HL-60 (cell line): Measurements from ENCODE around the gene CTF1.

Experiments used
- DNase-seq, 2 experiments: peaks; one replicate each; pipeline ENCODE4 v3.0.0-alpha.2; 2010 to 2020; ENCODE audit warnings: low read depth in 1 of 2, low spot score in 1 of 2
- H3K27ac ChIP-seq: fragments of 250-450 bp; sonication (Bioruptor Pico); replicated peaks from 2 replicates; pipeline ENCODE4 v1.5.1; 2020; ENCODE audit warnings: mild to moderate bottlenecking, moderate library complexity
- H3K27me3 ChIP-seq: fragments of 250-450 bp; sonication (Bioruptor Pico); 2 replicates; pipeline ENCODE4 v1.5.1; 2021; ENCODE audit warnings: mild to moderate bottlenecking, moderate library complexity; ENCODE audit not compliant: insufficient read depth, poor library complexity, severe bottlenecking
- H3K4me3 ChIP-seq: replicated peaks from 2 replicates; pipeline ENCODE4 v1.5.1; 2011; ENCODE audit warnings: mild to moderate bottlenecking, control low read depth, low read length; ENCODE audit not compliant: insufficient read depth
- GABPA ChIP-seq: IDR thresholded peaks from 2 replicates; pipeline ENCODE4 v1.6.1; 2012; ENCODE audit warnings: low read depth
- POLR2AphosphoS5 ChIP-seq: IDR thresholded peaks from 2 replicates; pipeline ENCODE4 v1.6.1; 2012; ENCODE audit warnings: low read depth
- SPI1 ChIP-seq: IDR thresholded peaks from 2 replicates; pipeline ENCODE4 v1.6.1; 2012; ENCODE audit warnings: low read depth, mild to moderate bottlenecking, borderline replicate concordance
- TF ChIP-seq, protein P1 (sequence below): IDR thresholded peaks from one replicate; pipeline ENCODE4 v1.5.1; 2011; ENCODE audit warnings: low read length, control low read depth, inconsistent platforms; ENCODE audit not compliant: insufficient read depth
- TF ChIP-seq, protein P2 (sequence below): IDR thresholded peaks from 2 replicates; pipeline ENCODE4 v1.6.1; 2012; ENCODE audit warnings: low read depth; ENCODE audit not compliant: insufficient replicate concordance

Gene CTF1

DNA sequence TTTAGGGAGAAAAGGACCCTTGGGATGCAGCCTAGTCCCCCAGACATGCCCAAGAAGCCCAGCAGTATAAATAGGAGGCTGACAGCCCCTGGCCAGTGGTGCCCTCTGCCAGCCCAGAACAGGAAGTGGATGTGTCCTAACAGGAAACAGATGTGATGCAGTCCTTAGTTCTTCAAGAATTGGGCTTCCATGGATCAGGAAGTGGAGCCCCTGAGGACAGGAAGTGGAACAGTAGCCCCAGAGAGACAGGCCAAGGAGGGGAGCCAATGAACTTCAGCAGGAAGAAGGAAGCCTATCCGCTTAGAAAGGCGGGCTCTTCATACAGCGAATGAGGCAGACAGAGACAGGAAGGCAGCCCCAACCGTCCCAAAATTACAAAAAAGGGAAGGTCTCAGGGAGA is 7.2 kb downstream of the CTF1 start:
- peak; percentile 98 for DNase-seq
- Histone ChIP-seq H3K27me3 (no peaks in the 10 kb centered on the region), H3K27ac (peak overlapping the region; percentile 94), H3K4me3 (no peak overlapping the region)
- TF ChIP-seq, protein P1, sequence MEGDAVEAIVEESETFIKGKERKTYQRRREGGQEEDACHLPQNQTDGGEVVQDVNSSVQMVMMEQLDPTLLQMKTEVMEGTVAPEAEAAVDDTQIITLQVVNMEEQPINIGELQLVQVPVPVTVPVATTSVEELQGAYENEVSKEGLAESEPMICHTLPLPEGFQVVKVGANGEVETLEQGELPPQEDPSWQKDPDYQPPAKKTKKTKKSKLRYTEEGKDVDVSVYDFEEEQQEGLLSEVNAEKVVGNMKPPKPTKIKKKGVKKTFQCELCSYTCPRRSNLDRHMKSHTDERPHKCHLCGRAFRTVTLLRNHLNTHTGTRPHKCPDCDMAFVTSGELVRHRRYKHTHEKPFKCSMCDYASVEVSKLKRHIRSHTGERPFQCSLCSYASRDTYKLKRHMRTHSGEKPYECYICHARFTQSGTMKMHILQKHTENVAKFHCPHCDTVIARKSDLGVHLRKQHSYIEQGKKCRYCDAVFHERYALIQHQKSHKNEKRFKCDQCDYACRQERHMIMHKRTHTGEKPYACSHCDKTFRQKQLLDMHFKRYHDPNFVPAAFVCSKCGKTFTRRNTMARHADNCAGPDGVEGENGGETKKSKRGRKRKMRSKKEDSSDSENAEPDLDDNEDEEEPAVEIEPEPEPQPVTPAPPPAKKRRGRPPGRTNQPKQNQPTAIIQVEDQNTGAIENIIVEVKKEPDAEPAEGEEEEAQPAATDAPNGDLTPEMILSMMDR = no peak
- TF ChIP-seq SPI1 (peak; percentile 95), GABPA (peak; percentile 80), POLR2AphosphoS5 (peak; percentile 68)
- TF ChIP-seq, protein P2, sequence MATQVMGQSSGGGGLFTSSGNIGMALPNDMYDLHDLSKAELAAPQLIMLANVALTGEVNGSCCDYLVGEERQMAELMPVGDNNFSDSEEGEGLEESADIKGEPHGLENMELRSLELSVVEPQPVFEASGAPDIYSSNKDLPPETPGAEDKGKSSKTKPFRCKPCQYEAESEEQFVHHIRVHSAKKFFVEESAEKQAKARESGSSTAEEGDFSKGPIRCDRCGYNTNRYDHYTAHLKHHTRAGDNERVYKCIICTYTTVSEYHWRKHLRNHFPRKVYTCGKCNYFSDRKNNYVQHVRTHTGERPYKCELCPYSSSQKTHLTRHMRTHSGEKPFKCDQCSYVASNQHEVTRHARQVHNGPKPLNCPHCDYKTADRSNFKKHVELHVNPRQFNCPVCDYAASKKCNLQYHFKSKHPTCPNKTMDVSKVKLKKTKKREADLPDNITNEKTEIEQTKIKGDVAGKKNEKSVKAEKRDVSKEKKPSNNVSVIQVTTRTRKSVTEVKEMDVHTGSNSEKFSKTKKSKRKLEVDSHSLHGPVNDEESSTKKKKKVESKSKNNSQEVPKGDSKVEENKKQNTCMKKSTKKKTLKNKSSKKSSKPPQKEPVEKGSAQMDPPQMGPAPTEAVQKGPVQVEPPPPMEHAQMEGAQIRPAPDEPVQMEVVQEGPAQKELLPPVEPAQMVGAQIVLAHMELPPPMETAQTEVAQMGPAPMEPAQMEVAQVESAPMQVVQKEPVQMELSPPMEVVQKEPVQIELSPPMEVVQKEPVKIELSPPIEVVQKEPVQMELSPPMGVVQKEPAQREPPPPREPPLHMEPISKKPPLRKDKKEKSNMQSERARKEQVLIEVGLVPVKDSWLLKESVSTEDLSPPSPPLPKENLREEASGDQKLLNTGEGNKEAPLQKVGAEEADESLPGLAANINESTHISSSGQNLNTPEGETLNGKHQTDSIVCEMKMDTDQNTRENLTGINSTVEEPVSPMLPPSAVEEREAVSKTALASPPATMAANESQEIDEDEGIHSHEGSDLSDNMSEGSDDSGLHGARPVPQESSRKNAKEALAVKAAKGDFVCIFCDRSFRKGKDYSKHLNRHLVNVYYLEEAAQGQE = no peak

DNA sequence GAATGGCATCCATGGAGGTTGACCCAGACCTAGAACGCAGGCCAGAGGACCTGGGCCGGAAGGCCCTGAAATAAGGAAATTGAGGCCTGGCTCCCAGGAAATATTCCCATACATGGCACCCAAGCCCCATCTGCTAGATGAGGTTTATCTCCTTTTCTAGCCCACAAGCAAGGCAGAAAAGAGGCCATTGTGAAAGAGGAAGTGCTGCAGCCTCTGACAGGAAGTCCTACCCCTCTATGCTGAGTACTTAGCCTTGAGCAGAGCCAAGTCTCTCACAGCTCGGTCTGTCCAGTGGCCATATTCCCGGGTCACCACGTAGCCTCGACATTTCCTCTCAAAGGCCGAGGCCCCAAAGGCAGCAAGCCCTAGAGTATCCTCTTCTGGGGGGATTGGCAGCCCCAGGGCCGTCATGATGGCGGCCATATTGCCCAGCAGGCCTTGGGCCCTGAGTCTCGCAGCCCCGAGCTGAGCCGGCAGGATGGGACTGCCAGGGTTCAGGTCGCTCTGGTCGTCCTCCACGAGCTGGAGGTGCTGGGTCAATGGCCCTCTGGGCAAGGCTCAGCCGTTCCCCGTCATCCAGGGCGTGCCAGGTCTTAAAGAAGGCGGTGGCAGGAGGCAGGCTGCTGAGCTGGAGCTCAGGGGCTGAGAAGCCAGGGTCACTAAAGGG is 7.8 kb downstream of the CTF1 start:
- H3K27me3 ChIP-seq = no peaks in the 10 kb centered on the region
- TF ChIP-seq, protein P2 = no peak
- TF ChIP-seq GABPA (peak; percentile 77), POLR2AphosphoS5 (no peak), SPI1 (peak; percentile 98)
- peak; percentile 54 to 79 for DNase-seq
- H3K27ac ChIP-seq = peak overlapping the region; percentile 94
- no peak overlapping the region for H3K4me3 ChIP-seq

DNA sequence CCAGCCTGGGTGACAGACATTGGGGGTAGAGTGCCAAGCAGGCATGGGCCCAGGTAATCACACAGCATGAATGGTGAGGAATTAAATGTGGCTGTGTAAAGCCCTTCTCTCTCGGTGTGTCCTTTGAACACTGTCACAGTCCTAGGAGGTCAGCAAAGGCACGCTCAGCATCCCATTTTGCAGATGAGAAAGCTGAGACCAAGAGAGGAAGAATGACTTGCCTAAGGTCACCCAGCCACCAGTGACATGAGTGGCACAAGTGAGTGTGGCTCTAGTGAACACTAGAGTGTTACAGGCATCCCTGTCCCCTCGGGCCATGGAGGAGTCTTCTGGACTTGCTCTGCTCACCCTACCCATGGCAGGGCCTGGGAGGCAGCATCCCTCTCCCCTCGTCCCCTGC is 10.7 kb downstream of the CTF1 start:
- H3K4me3 ChIP-seq = no peak overlapping the region
- TF ChIP-seq SPI1 = no peak
- no peak for TF ChIP-seq POLR2AphosphoS5
- TF ChIP-seq, protein P1 = no peak
- TF ChIP-seq GABPA = no peak
- TF ChIP-seq, protein P2 = no peak
- no peaks in the 10 kb centered on the region for H3K27me3 ChIP-seq
- H3K27ac ChIP-seq = no peak overlapping the region
- no peak for DNase-seq
